Dendritic cell treated with granulocyte-macrophage colony-stimulating factor and Interleukin-4, amounts not matched to agents 40 ng/mL and 50 ng/mL, for 4 days (primary cell): ENCODE measurements around the gene TCERG1L.

Experiments used
- H3K27ac Mint-ChIP-seq: one replicate; pipeline ENCODE4 v1.8.0; 2022; ENCODE audit warnings: mild to moderate bottlenecking, mixed read lengths
- H3K27me3 Mint-ChIP-seq: one replicate; pipeline ENCODE4 v1.8.0; 2022; ENCODE audit warnings: mild to moderate bottlenecking, mixed read lengths
- H3K36me3 Mint-ChIP-seq: one replicate; pipeline ENCODE4 v1.8.0; 2022; ENCODE audit warnings: low read depth, mixed read lengths
- H3K4me1 Mint-ChIP-seq: one replicate; pipeline ENCODE4 v1.8.0; 2022; ENCODE audit warnings: low read depth, mixed read lengths
- H3K4me3 Mint-ChIP-seq: one replicate; pipeline ENCODE4 v1.8.0; 2022; ENCODE audit warnings: mild to moderate bottlenecking, moderate library complexity, mixed read lengths
- H3K9me3 Mint-ChIP-seq: one replicate; pipeline ENCODE4 v1.8.0; 2022; ENCODE audit warnings: mixed read lengths
- intact Hi-C: fragments of 100-400 bp; cut with micrococcal nuclease; formaldehyde crosslinking; loops from one replicate; pipeline ENCODE4 v1.15.0; 2022

The TCERG1L gene, protein sequence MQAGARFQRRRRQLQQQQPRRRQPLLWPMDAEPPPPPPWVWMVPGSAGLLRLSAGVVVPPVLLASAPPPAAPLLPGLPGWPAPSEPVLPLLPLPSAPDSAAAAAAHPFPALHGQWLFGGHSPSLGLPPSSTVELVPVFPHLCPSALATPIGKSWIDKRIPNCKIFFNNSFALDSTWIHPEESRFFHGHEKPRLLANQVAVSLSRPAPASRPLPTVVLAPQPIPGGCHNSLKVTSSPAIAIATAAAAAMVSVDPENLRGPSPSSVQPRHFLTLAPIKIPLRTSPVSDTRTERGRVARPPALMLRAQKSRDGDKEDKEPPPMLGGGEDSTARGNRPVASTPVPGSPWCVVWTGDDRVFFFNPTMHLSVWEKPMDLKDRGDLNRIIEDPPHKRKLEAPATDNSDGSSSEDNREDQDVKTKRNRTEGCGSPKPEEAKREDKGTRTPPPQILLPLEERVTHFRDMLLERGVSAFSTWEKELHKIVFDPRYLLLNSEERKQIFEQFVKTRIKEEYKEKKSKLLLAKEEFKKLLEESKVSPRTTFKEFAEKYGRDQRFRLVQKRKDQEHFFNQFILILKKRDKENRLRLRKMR

DNA sequence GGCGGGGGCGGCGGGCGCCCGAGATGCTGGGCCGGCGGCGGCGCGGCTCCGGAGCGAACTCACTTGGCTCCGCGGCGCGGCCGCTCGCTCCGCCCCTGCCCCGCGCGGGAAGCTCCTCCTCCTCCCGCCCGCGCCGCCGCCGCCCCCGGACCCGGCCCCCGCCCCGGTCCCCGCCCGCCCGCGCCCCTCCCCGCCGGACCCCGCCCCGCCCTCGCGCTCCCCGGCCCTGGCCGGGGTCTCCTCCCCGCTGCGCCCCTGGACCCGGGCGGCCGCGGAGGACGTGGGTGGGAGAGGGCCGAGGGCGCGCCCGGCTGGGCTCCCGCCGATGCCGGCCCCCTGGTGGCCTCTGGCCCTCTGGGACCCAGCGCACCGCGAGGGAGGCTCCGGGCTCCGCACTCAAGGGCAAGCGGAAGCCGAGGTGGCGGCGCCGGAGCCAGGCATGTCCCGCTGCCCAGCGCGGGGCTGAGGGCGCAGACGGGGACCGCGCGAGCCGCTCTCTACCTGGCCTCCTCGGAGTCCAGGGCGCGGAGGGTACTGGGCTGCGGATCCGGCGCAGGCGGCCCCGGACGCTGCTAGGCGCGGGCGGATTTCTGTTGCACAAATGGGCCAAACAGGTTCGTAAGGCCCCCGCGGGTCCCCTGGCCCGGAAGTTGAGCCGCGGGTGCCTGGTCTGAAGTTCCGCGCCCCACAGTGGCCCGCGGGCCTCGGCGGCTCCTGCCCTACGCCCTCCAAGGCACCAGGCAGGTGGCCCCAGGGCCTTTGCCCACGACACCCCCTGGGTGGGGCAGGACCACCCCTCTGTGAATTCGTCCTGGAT lies at the start of gene TCERG1L:
Gene TCERG1L, minus strand, starts transcription at position 61 of the 817 bp plus-strand sequence. CDS start 86 bp downstream, outside the sequence.
- Mint-ChIP-seq H3K27me3 (peaks cover 58% of the 10 kb centered on the region), H3K27ac (no peak within 1 kb of the TSS), H3K4me3 (no peak within 1 kb of the TSS), H3K9me3 (no peaks in the 10 kb centered on the region), H3K4me1 (no peaks in the 10 kb centered on the region), H3K36me3 (no peaks in the 10 kb centered on the region)
- intact Hi-C loops = no loop called here

DNA sequence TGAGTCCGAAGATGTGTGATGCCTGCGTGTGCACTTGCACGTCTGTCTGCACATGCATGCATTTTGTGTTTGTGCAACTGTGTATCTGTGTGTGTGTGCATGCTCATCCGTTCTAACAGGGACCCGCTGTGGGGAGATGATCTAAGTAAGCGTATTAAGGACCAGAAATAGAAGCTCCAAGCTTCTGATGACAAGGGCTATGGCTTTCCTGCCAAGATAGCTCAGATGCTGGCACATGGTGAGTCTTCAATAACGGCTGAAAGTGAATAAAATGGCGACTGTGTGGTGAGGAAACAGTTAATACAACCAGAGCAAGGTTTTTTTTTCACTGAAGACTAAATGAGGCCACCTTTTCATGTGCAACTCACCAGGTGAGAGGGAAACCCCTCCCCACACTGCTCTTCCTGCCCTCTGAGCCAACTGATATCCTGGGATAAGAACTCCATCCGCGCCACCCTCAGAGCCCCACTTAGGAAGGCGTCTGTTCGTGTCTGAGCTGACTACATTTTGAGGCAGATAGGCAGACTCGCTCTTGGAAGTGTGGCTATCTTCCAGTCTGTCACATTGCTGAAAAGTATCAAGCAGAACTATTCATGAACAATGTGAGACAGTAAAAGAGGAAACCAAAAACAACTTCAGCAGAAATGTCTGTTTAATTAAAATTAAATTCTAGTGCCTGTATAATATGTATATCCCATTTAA lies 47.4 kb upstream of the TCERG1L start:
- no peak overlapping the region for H3K4me3 Mint-ChIP-seq
- no peaks in the 10 kb centered on the region for H3K36me3 Mint-ChIP-seq
- no peaks in the 10 kb centered on the region for H3K4me1 Mint-ChIP-seq
- no peaks in the 10 kb centered on the region for H3K9me3 Mint-ChIP-seq
- no peak overlapping the region for H3K27ac Mint-ChIP-seq
- no peaks in the 10 kb centered on the region for H3K27me3 Mint-ChIP-seq
- intact Hi-C loops = no loop called here

DNA sequence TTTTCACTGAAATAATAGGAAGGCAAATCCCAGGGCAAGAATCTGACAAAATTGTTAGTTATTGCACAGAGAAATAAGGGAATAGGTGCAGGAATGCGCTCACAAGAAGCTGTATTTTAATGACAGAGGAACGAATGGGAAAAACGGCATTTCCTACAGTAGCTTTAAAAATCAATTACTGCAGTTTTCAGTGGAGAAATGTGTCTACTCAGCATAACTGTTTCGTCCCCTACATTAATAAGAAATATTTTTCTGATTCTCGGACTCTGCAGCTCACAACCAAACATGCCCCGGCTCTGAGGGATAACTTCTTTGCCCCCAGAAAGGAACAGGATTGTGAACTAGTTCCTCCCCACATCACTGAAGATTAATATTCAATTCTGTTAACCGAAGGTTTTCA lies 44.9 kb upstream of the TCERG1L start:
- no peak overlapping the region for H3K27ac Mint-ChIP-seq
- H3K27me3 Mint-ChIP-seq = no peaks in the 10 kb centered on the region
- H3K36me3 Mint-ChIP-seq = no peaks in the 10 kb centered on the region
- H3K4me3 Mint-ChIP-seq = no peak overlapping the region
- no peaks in the 10 kb centered on the region for H3K4me1 Mint-ChIP-seq
- no peaks in the 10 kb centered on the region for H3K9me3 Mint-ChIP-seq
- intact Hi-C loops = no loop called here

DNA sequence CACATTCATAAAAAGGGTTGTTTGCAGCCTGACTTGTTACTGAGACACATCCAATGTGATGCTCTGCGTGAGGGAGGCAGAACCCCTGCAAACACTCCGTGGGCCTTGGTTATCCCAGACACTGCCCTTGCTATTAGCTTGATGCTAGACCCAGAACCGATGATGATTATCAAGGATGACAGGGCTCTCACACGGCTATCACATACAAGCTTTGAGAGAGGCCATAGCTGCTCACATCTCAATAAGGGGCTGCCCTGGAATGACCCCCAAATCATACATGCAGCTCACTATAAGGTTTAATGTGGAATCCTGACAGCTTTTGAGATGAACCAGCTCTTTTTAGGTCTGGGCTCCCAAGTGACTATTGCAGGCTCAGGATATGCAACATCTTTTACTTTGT lies 44.4 kb upstream of the TCERG1L start:
- Mint-ChIP-seq H3K36me3 (no peaks in the 10 kb centered on the region), H3K4me1 (no peaks in the 10 kb centered on the region), H3K27me3 (no peaks in the 10 kb centered on the region), H3K9me3 (no peaks in the 10 kb centered on the region), H3K4me3 (no peak overlapping the region), H3K27ac (no peak overlapping the region)
- intact Hi-C loops = no loop called here

DNA sequence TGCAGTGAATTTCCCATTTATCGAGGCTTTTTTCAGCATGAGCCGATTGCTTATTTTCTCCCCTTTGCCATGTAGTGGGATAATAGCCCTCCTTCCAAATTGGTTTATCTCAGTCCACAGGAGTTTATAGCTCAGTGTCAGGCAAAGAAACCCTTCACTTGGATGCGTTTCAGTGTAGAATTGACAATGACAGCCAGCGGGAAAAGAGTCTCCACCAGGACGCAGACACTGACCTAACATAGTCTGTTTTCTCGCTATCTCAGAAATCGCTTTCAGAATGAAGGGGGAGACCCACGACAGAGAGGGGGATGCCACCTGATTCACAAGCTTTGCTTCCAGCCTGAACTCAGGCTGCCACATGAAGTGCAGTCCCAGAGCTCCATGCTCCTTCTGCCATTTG lies 43.5 kb upstream of the TCERG1L start:
- Mint-ChIP-seq H3K9me3 (no peaks in the 10 kb centered on the region), H3K4me1 (no peaks in the 10 kb centered on the region), H3K27ac (no peak overlapping the region), H3K27me3 (no peaks in the 10 kb centered on the region), H3K36me3 (no peaks in the 10 kb centered on the region), H3K4me3 (no peak overlapping the region)
- intact Hi-C loops = no loop called here

DNA sequence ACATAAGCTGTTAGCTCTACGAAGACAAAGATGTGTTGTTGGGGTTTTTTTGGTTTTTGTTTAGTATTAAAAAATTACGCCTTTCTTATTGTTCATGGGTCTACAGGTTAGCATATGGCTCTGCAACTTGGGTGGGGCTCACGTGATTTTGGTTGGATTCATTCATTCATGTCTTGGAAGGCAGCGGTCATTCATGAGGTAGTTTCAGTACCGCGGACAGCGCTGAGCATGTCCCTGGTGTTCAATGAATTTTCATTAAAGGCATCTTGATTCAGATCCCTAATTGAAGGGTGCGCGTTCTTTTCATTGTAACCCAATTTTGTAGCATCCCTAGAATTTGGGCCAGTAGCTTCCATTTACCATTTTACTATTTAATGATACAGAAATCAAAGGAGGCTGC lies 42.9 kb upstream of the TCERG1L start:
- H3K9me3 Mint-ChIP-seq = no peaks in the 10 kb centered on the region
- no peak overlapping the region for H3K27ac Mint-ChIP-seq
- intact Hi-C loops = no loop called here

DNA sequence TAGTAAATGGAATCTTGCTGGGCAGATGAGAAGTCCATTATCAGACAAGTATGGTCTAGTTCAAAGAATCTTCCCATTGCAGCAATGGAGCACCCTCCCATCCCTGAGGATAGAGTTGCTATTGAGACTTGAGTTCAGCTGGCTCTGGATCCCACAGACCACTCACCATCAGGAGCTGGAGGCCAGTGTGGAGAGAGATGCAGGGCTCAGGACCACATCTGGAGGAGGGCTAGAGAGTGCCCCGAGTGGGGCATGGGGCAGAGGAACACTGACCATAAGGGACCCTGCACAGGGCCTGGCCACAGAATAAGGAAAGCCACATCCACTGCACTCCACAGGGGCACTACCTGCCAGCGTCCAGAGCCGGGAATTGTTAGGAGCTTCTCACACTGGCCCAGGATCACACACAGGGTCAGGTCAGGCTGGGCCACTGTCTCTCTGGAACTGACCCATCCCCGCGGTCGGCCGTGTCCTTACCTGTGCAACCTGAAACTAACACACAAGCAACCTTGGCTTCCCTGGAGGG lies 41.3 kb upstream of the TCERG1L start:
- H3K9me3 Mint-ChIP-seq = no peaks in the 10 kb centered on the region

More for the DNA sequence above, 42.9 kb upstream of the TCERG1L start:
- Mint-ChIP-seq H3K4me3 (no peak overlapping the region), H3K27me3 (no peaks in the 10 kb centered on the region), H3K36me3 (no peaks in the 10 kb centered on the region), H3K4me1 (no peaks in the 10 kb centered on the region)

DNA sequence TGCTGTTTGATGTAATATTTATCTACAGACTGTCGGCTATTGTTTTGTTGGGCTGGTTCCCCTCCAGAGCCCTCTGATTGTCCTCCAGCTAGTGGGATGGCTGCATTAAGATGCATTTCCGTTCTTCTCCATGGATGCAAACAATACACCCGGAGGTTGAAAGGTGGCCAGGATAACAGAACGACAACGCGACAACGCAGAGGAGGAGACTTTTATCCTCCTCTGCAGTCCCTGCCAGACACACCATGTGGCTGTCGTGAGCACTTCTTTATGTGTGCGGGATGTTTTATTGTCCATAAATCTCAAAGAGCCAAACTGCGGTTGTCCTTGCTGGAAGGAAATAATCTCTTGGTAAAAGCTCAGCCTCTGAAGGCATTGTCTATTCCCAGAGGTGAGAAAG lies 39.1 kb upstream of the TCERG1L start:
- intact Hi-C loops = no loop called here
- H3K36me3 Mint-ChIP-seq = no peaks in the 10 kb centered on the region
- H3K4me1 Mint-ChIP-seq = no peaks in the 10 kb centered on the region
- no peak overlapping the region for H3K27ac Mint-ChIP-seq
- H3K4me3 Mint-ChIP-seq = no peak overlapping the region
- no peaks in the 10 kb centered on the region for H3K27me3 Mint-ChIP-seq
- H3K9me3 Mint-ChIP-seq = peaks cover 11% of the 10 kb centered on the region

More for the DNA sequence above, 41.3 kb upstream of the TCERG1L start:
- Mint-ChIP-seq H3K4me1 (no peaks in the 10 kb centered on the region), H3K36me3 (no peaks in the 10 kb centered on the region), H3K27me3 (no peaks in the 10 kb centered on the region), H3K4me3 (no peak overlapping the region), H3K27ac (no peak overlapping the region)
- intact Hi-C loops = no loop called here

DNA sequence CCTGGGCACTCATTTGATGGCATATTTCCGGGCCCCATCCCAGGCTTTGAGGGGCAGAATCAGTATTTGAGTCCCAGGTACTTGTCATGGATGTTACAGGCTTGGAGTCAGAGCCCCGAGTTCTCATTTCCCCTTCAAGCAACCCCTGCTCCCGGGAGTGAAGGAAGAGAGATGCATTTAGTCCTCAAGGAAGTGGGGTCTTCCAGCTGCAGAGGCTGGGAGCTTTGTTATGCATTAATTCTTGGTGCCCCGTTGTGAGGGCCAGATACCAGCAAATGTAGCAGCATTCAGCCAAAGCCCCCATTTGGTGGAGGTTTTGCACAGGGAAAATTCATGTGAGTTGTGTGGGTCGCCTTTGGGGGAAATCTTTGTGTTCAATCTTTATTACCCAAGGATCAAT lies 38.7 kb upstream of the TCERG1L start:
- Mint-ChIP-seq H3K27ac (no peak overlapping the region), H3K9me3 (peaks cover 11% of the 10 kb centered on the region), H3K4me1 (no peaks in the 10 kb centered on the region), H3K4me3 (no peak overlapping the region), H3K36me3 (no peaks in the 10 kb centered on the region), H3K27me3 (no peaks in the 10 kb centered on the region)
- intact Hi-C loops = no loop called here

DNA sequence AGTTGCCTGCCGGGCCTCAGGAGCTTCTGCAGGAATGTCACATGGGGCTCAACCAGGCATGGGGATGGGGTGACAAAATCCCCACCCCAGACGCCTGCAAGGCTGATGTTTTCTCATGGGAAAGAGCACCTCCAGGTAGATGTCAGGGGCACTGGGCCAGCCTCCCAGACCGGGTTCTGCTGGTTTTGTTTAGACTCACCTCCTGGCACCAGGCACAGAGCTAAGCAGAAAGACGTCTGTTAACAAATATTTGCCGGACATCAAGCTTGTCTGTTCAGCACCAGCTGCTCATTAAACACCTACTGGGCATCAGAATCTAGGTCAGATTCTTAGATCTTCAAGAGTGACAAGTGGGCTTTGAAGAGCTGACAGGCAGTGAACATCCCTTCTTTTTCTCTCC lies 34.9 kb upstream of the TCERG1L start:
- Mint-ChIP-seq H3K36me3 (no peaks in the 10 kb centered on the region), H3K27me3 (no peaks in the 10 kb centered on the region), H3K4me1 (no peaks in the 10 kb centered on the region), H3K9me3 (peaks cover 11% of the 10 kb centered on the region), H3K4me3 (no peak overlapping the region), H3K27ac (no peak overlapping the region)
- intact Hi-C loops = no loop called here

DNA sequence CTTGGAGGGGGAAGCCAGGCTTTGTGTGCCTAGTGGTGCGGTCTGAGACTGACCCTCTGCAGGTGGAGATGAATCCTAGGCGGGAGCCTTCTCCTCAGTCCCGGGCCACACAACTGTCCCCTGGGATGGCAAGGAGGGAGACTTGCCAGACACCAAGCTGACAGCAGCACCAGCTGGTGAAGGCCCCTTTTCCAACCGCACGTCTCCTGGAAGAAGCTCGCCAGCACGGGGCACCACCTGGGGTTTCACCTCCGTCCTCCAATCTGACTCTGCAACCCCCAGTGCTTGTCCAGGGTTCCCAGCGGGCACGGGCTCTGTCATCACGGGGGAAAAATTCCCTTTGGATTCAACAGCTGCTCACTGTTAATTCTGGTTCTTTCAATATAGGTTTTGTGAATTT lies 34.2 kb upstream of the TCERG1L start:
- intact Hi-C loops = no loop called here
- Mint-ChIP-seq H3K27me3 (no peaks in the 10 kb centered on the region), H3K4me1 (no peaks in the 10 kb centered on the region), H3K36me3 (no peaks in the 10 kb centered on the region), H3K9me3 (peaks cover 11% of the 10 kb centered on the region), H3K4me3 (no peak overlapping the region), H3K27ac (no peak overlapping the region)

DNA sequence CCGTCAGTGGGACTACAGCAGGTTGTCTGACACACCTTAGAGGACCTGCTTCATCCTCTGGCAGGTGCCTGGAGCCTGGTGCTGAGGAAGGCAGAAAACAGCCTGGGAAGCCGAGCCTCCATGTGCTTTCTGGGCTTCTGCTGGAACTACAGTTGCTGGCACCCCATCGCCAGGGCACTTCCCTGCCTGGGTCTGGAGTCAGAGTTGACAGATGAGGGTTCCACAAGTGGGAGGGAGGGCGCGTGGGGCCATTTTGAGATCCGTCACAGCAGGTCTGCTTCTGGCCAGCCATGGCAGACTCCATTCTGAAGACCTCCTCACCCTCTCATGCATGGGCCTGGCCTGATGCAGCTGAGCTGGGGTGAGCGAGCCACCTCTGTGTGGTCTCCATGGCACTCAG lies 33.2 kb upstream of the TCERG1L start:
- no peak overlapping the region for H3K4me3 Mint-ChIP-seq
- no peaks in the 10 kb centered on the region for H3K4me1 Mint-ChIP-seq
- H3K27me3 Mint-ChIP-seq = no peaks in the 10 kb centered on the region
- H3K27ac Mint-ChIP-seq = no peak overlapping the region
- peaks cover 11% of the 10 kb centered on the region for H3K9me3 Mint-ChIP-seq
- intact Hi-C loops = no loop called here
- H3K36me3 Mint-ChIP-seq = no peaks in the 10 kb centered on the region

DNA sequence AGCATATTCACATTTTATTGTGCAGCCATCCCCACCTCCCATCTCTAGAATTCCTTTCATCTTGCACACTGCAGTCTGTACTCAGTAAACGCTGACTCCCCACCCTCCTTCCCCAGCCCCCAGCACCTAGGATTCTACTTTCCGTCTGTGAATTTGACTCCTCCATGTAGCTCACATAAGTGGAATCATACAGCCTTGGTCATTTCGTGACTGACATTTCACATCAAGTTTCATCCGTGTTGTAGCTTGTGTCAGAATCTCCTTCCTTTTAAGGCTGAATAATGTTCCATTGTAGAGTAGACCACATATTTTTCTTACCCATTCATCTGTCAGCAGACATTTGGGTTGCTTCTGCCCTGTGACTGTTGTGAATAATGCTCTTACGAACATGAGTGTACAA lies 26.2 kb upstream of the TCERG1L start:
- no peaks in the 10 kb centered on the region for H3K36me3 Mint-ChIP-seq
- H3K4me1 Mint-ChIP-seq = no peaks in the 10 kb centered on the region
- no peak overlapping the region for H3K27ac Mint-ChIP-seq
- intact Hi-C loops = no loop called here
- no peaks in the 10 kb centered on the region for H3K27me3 Mint-ChIP-seq
- peaks cover 20% of the 10 kb centered on the region for H3K9me3 Mint-ChIP-seq
- H3K4me3 Mint-ChIP-seq = no peak overlapping the region
